Measurements from ENCODE around the gene PAXX. TPM values are rescaled to one million over a fixed set of nuclear protein-coding genes. Genes with fewer than 3 reads are reported as not detected.

Gene PAXX
- total RNA-seq, 3 donors from 2014 or later (not counting 1 experiment from before 2014, with no cell fraction given): 161 to 188 (median 161) TPM

GRCh38 chr9:137014776-137015539 is 22.7 kb downstream of the PAXX start:
- H3K27ac Mint-ChIP-seq: no peak overlapping the region
- DNase-seq: no peak
- 96% methylated on average over 36 of the region's 36 CpGs for WGBS (ENCODE audit: insufficient coverage)
- H3K9me3 Mint-ChIP-seq: no peaks in the 10 kb centered on the region
- H3K4me1 Mint-ChIP-seq: peaks cover 0 to 3% of the 10 kb centered on the region in 2 donors
- no peaks in the 10 kb centered on the region for H3K27me3 Mint-ChIP-seq (ENCODE audit: low read depth in 2 of 2)
- no peak overlapping the region for H3K4me3 Mint-ChIP-seq
- H3K36me3 ChIP-seq (ENCODE audit: control insufficient read depth, insufficient read depth, low read length): peaks cover 73% of the 10 kb centered on the region
- H3K4me3 ChIP-seq (ENCODE audit: low read length): no peak overlapping the region
- intact Hi-C loops (cut with micrococcal nuclease): no loop called here
- no peak for TF ChIP-seq CTCF (IDR thresholded peaks at IDR 0.05)
- no peak for ATAC-seq
- no peaks in the 10 kb centered on the region for H3K36me3 Mint-ChIP-seq
- no peak overlapping the region for H3K27ac ChIP-seq (ENCODE audit: low read length)
- no peaks in the 10 kb centered on the region for H3K9me3 ChIP-seq (ENCODE audit: control insufficient read depth, insufficient read depth, low read length)
- no peaks in the 10 kb centered on the region for H3K4me1 ChIP-seq (ENCODE audit: control insufficient read depth, insufficient read depth, low read length)
- H3K27me3 ChIP-seq (ENCODE audit: control insufficient read depth, insufficient read depth, low read length): no peaks in the 10 kb centered on the region

- Mint-ChIP-seq H3K27ac (no peak overlapping the region), H3K4me1 (peaks cover 0 to 3% of the 10 kb centered on the region in 2 donors), H3K36me3 (no peaks in the 10 kb centered on the region), H3K9me3 (no peaks in the 10 kb centered on the region), H3K27me3 (ENCODE audit: low read depth in 2 of 2) (no peaks in the 10 kb centered on the region), H3K4me3 (no peak overlapping the region)
- Histone ChIP-seq H3K9me3 (ENCODE audit: control insufficient read depth, insufficient read depth, low read length) (no peaks in the 10 kb centered on the region), H3K27ac (ENCODE audit: low read length) (no peak overlapping the region), H3K4me3 (ENCODE audit: low read length) (no peak overlapping the region), H3K36me3 (ENCODE audit: control insufficient read depth, insufficient read depth, low read length) (peaks cover 78% of the 10 kb centered on the region), H3K27me3 (ENCODE audit: control insufficient read depth, insufficient read depth, low read length) (no peaks in the 10 kb centered on the region), H3K4me1 (ENCODE audit: control insufficient read depth, insufficient read depth, low read length) (no peaks in the 10 kb centered on the region)
- intact Hi-C loops (cut with micrococcal nuclease): no loop called here
- ATAC-seq (no peak), DNase-seq (no peak)
- TF ChIP-seq CTCF (IDR thresholded peaks at IDR 0.05): no peak
- WGBS (ENCODE audit: insufficient coverage): 98% methylated on average over 25 of the region's 25 CpGs
Measured at GRCh38 chr9:137015540-137015930, 23.3 kb downstream of the PAXX start.

GRCh38 chr9:137015976-137016375 is 23.8 kb downstream of the PAXX start:
- no peak overlapping the region for H3K4me3 Mint-ChIP-seq
- H3K36me3 ChIP-seq (ENCODE audit: control insufficient read depth, insufficient read depth, low read length): peaks cover 81% of the 10 kb centered on the region
- no peak overlapping the region for H3K27ac ChIP-seq (ENCODE audit: low read length)
- DNase-seq: no peak
- no peak overlapping the region for H3K27ac Mint-ChIP-seq
- no peaks in the 10 kb centered on the region for H3K4me1 ChIP-seq (ENCODE audit: control insufficient read depth, insufficient read depth, low read length)
- no peaks in the 10 kb centered on the region for H3K9me3 ChIP-seq (ENCODE audit: control insufficient read depth, insufficient read depth, low read length)
- no peaks in the 10 kb centered on the region for H3K27me3 ChIP-seq (ENCODE audit: control insufficient read depth, insufficient read depth, low read length)
- WGBS (ENCODE audit: insufficient coverage): 96% methylated on average over 21 of the region's 21 CpGs
- no peaks in the 10 kb centered on the region for H3K9me3 Mint-ChIP-seq
- H3K4me1 Mint-ChIP-seq: peaks cover 0 to 3% of the 10 kb centered on the region in 2 donors
- no peak for TF ChIP-seq CTCF (IDR thresholded peaks at IDR 0.05)
- no peaks in the 10 kb centered on the region for H3K36me3 Mint-ChIP-seq
- intact Hi-C loops (cut with micrococcal nuclease): no loop called here
- no peak overlapping the region for H3K4me3 ChIP-seq (ENCODE audit: low read length)
- no peaks in the 10 kb centered on the region for H3K27me3 Mint-ChIP-seq (ENCODE audit: low read depth in 2 of 2)
- ATAC-seq: no peak

- no peak overlapping the region for H3K4me3 ChIP-seq (ENCODE audit: low read length)
- peaks cover 79% of the 10 kb centered on the region for H3K36me3 ChIP-seq (ENCODE audit: control insufficient read depth, insufficient read depth, low read length)
- no peak for ATAC-seq
- no peaks in the 10 kb centered on the region for H3K9me3 ChIP-seq (ENCODE audit: control insufficient read depth, insufficient read depth, low read length)
- no peak for DNase-seq
- Mint-ChIP-seq H3K27ac (no peak overlapping the region), H3K9me3 (no peaks in the 10 kb centered on the region), H3K4me3 (no peak overlapping the region), H3K4me1 (peaks cover 0 to 1% of the 10 kb centered on the region in 2 donors), H3K36me3 (no peaks in the 10 kb centered on the region), H3K27me3 (ENCODE audit: low read depth in 2 of 2) (no peaks in the 10 kb centered on the region)
- intact Hi-C loops (cut with micrococcal nuclease): no loop called here
- 96% methylated on average over 16 of the region's 16 CpGs for WGBS (ENCODE audit: insufficient coverage)
- no peak overlapping the region for H3K27ac ChIP-seq (ENCODE audit: low read length)
- peaks cover 1% of the 10 kb centered on the region for H3K4me1 ChIP-seq (ENCODE audit: control insufficient read depth, insufficient read depth, low read length)
- no peak for TF ChIP-seq CTCF (IDR thresholded peaks at IDR 0.05)
- H3K27me3 ChIP-seq (ENCODE audit: control insufficient read depth, insufficient read depth, low read length): no peaks in the 10 kb centered on the region
Measured at GRCh38 chr9:137016436-137016835, 24.2 kb downstream of the PAXX start.

Data from natural killer cell (primary cell).